ENCODE data around the gene MPDZ. TPM values are rescaled to one million over a fixed set of nuclear protein-coding genes. Genes with fewer than 3 reads are reported as not detected.

MPDZ gene
- total RNA-seq, 1 experiment from 2014 or later: 46.7 TPM

GRCh38 chr9:13083366-13083765 lies 196.1 kb downstream of the MPDZ start:
- H3K27ac Mint-ChIP-seq: no peak overlapping the region
- H3K79me2 ChIP-seq (ENCODE audit: insufficient read depth, low read length): no peaks in the 10 kb centered on the region
- H2AFZ ChIP-seq (ENCODE audit: low read length): no peak overlapping the region

More at GRCh38 chr9:13083366-13083765, 196.1 kb downstream of the MPDZ start:
- H4K91ac ChIP-seq (ENCODE audit: insufficient read length, low read depth, low read length): no peak overlapping the region
- H2BK5ac ChIP-seq (ENCODE audit: insufficient read length, low read length): no peak overlapping the region
- no peak overlapping the region for H3K14ac ChIP-seq (ENCODE audit: insufficient read depth, low read length)
- whole genome bisulfite sequencing (ENCODE audit: extremely low coverage, insufficient read length, low lambda C conversion rate): no CpG with 5 or more reads among the region's 2 CpGs
- H4K20me1 ChIP-seq (ENCODE audit: control insufficient read depth, insufficient read depth, insufficient read length): no peaks in the 10 kb centered on the region
- no peaks in the 10 kb centered on the region for H3K27me3 ChIP-seq (ENCODE audit: insufficient read depth, low read length)
- H3K4me1 Mint-ChIP-seq: no peaks in the 10 kb centered on the region
- H2BK120ac ChIP-seq (ENCODE audit: low read depth, low read length, poor library complexity, severe bottlenecking): no peak overlapping the region
- no peak overlapping the region for H2BK12ac ChIP-seq (ENCODE audit: insufficient read length, low read depth, low read length)
- no peak overlapping the region for H4K5ac ChIP-seq (ENCODE audit: insufficient read length, low read depth, low read length)
- H3K23ac ChIP-seq (ENCODE audit: insufficient read length, low read depth, low read length): no peak overlapping the region
- no peaks in the 10 kb centered on the region for H3K9me3 ChIP-seq (ENCODE audit: control insufficient read depth, low read depth, low read length)
- no peaks in the 10 kb centered on the region for H3K36me3 Mint-ChIP-seq (ENCODE audit: insufficient read depth in 1 of 3, low read depth in 3 of 3)
- H2AK5ac ChIP-seq (ENCODE audit: insufficient read length, low read length): no peak overlapping the region
- H3K4me3 Mint-ChIP-seq: no peak overlapping the region
- H3K56ac ChIP-seq (ENCODE audit: insufficient read length, low read depth, low read length): no peak overlapping the region
- H3T11ph ChIP-seq (ENCODE audit: low read length): no peak overlapping the region
- H3K18ac ChIP-seq (ENCODE audit: insufficient read length, low read depth, low read length): no peak overlapping the region
- no peaks in the 10 kb centered on the region for H3K23me2 ChIP-seq (ENCODE audit: insufficient read length, low read depth, low read length, poor library complexity, severe bottlenecking)
- TF ChIP-seq, protein P1, sequence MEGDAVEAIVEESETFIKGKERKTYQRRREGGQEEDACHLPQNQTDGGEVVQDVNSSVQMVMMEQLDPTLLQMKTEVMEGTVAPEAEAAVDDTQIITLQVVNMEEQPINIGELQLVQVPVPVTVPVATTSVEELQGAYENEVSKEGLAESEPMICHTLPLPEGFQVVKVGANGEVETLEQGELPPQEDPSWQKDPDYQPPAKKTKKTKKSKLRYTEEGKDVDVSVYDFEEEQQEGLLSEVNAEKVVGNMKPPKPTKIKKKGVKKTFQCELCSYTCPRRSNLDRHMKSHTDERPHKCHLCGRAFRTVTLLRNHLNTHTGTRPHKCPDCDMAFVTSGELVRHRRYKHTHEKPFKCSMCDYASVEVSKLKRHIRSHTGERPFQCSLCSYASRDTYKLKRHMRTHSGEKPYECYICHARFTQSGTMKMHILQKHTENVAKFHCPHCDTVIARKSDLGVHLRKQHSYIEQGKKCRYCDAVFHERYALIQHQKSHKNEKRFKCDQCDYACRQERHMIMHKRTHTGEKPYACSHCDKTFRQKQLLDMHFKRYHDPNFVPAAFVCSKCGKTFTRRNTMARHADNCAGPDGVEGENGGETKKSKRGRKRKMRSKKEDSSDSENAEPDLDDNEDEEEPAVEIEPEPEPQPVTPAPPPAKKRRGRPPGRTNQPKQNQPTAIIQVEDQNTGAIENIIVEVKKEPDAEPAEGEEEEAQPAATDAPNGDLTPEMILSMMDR (conservative IDR thresholded peaks at IDR 0.05): no peak
- no peak overlapping the region for H3K9ac ChIP-seq (ENCODE audit: extremely low read depth, insufficient read length, low read length)
- peaks cover 2 to 3% of the 10 kb centered on the region in 2 experiments; a peak in 3 of 5 replicates for H3K9me3 Mint-ChIP-seq
- H3K79me1 ChIP-seq (ENCODE audit: insufficient read depth, low read depth, low read length, poor library complexity, severe bottlenecking): no peaks in the 10 kb centered on the region
- H3K4me2 ChIP-seq (ENCODE audit: insufficient read depth, insufficient read length, low read length): no peak overlapping the region
- H3K4ac ChIP-seq (ENCODE audit: low read depth, low read length): no peak overlapping the region
- no peak overlapping the region for H2BK20ac ChIP-seq (ENCODE audit: low read depth, low read length, poor library complexity, severe bottlenecking)
- no peaks in the 10 kb centered on the region for H3K4me1 ChIP-seq (ENCODE audit: insufficient read depth, low read length)
- H2BK15ac ChIP-seq (ENCODE audit: low read depth, low read length): no peak overlapping the region
- no peak for DNase-seq
- H3K27me3 Mint-ChIP-seq (ENCODE audit: low read depth): no peaks in the 10 kb centered on the region
- no peak overlapping the region for H4K8ac ChIP-seq (replicated peaks; ENCODE audit: insufficient read length, low read depth, low read length)
- H3K27ac ChIP-seq (ENCODE audit: insufficient read length, low read depth, low read length): no peak overlapping the region
